Astrocyte (in vitro differentiated cells and primary cell): Measurements from ENCODE around the gene NSUN6.

Source experiments
- CTCF ChIP-seq: IDR thresholded peaks from 2 replicates; pipeline ENCODE4 v1.5.1; 2011; ENCODE audit warnings: low read depth, mild to moderate bottlenecking, inconsistent platforms, low read length, moderate library complexity; ENCODE audit not compliant: insufficient read depth
- EZH2 ChIP-seq: IDR thresholded peaks from 2 replicates; pipeline ENCODE4 v1.6.1; 2012; ENCODE audit warnings: mild to moderate bottlenecking, low read length, inconsistent platforms; ENCODE audit not compliant: insufficient read depth

- TF ChIP-seq EZH2 (no peak), CTCF (no peak)
Observed at GRCh38 chr10:18681366-18681765, 30.0 kb upstream of the NSUN6 start.
